ENCODE results near the gene ADGRL3.

The ADGRL3 gene

GRCh38 chr4:61485056-61485455 lies 284.9 kb downstream of the ADGRL3 start:
- H2AFZ ChIP-seq (ENCODE audit: insufficient read depth, low read length, poor library complexity), result no peak overlapping the region

GRCh38 chr4:61489927-61490326 lies 289.8 kb downstream of the ADGRL3 start:
- Histone ChIP-seq H4K8ac (ENCODE audit: low read depth, low read length) (no peak overlapping the region), H2BK120ac (ENCODE audit: insufficient read depth, low read length, poor library complexity) (no peak overlapping the region), H3K27ac (ENCODE audit: low read depth, low read length) (no peak overlapping the region), H3K4me1 (ENCODE audit: control insufficient read depth in 1 of 2, insufficient read depth in 2 of 2, low read length in 2 of 2) (no peaks in the 10 kb centered on the region), H3K79me2 (ENCODE audit: control insufficient read depth, insufficient read depth, low read length, poor library complexity) (no peaks in the 10 kb centered on the region), H2BK5ac (ENCODE audit: low read depth, low read length, poor library complexity) (no peak overlapping the region), H2BK12ac (ENCODE audit: low read length) (no peak overlapping the region), H3K4me2 (ENCODE audit: low read length) (no peak overlapping the region), H4K91ac (ENCODE audit: low read depth, low read length) (no peak overlapping the region), H3K23ac (ENCODE audit: low read length) (no peak overlapping the region), H2AFZ (ENCODE audit: insufficient read depth, low read length, poor library complexity) (no peak overlapping the region), H4K12ac (ENCODE audit: low read depth, low read length) (no peak overlapping the region), H3K9me3 (ENCODE audit: insufficient read depth, low read depth, low read length) (no peaks in the 10 kb centered on the region), H3K18ac (ENCODE audit: low read length) (no peak overlapping the region), H3K4ac (ENCODE audit: low read depth, low read length) (no peak overlapping the region), H3K36me3 (ENCODE audit: control insufficient read depth in 1 of 2, insufficient read depth in 2 of 2, low read length in 2 of 2) (no peaks in the 10 kb centered on the region), H3K79me1 (ENCODE audit: low read length) (no peaks in the 10 kb centered on the region), H2AK5ac (ENCODE audit: low read length) (no peak overlapping the region), H3K14ac (ENCODE audit: low read length) (no peak overlapping the region), H3K27me3 (ENCODE audit: insufficient read depth, low read length) (no peaks in the 10 kb centered on the region), H3K9ac (ENCODE audit: low read length) (no peak overlapping the region), H3K4me3 (ENCODE audit: low read depth, low read length) (no peak overlapping the region)
- no peak for DNase-seq
- no CpG with 5 or more reads among the region's 3 CpGs for WGBS (ENCODE audit: extremely low coverage, insufficient coverage, insufficient read length)

More at GRCh38 chr4:61485056-61485455, 284.9 kb downstream of the ADGRL3 start:
- H3K79me1 ChIP-seq (ENCODE audit: low read length), result no peaks in the 10 kb centered on the region
- no peak overlapping the region for H3K14ac ChIP-seq (ENCODE audit: low read length)
- no peak overlapping the region for H3K4ac ChIP-seq (ENCODE audit: low read depth, low read length)
- no peak for DNase-seq
- H3K27ac ChIP-seq (ENCODE audit: low read depth, low read length), result no peak overlapping the region
- H3K4me1 ChIP-seq (ENCODE audit: control insufficient read depth in 1 of 2, insufficient read depth in 2 of 2, low read length in 2 of 2), result no peaks in the 10 kb centered on the region
- no peak overlapping the region for H3K18ac ChIP-seq (ENCODE audit: low read length)
- WGBS (ENCODE audit: extremely low coverage, insufficient coverage, insufficient read length), result no CpG with 5 or more reads among the region's 3 CpGs
- H3K23ac ChIP-seq (ENCODE audit: low read length), result no peak overlapping the region
- no peaks in the 10 kb centered on the region for H3K36me3 ChIP-seq (ENCODE audit: control insufficient read depth in 1 of 2, insufficient read depth in 2 of 2, low read length in 2 of 2)
- no peak overlapping the region for H2AK5ac ChIP-seq (ENCODE audit: low read length)
- no peak overlapping the region for H4K8ac ChIP-seq (ENCODE audit: low read depth, low read length)
- H3K27me3 ChIP-seq (ENCODE audit: insufficient read depth, low read length), result no peaks in the 10 kb centered on the region
- H3K4me3 ChIP-seq (ENCODE audit: low read depth, low read length), result no peak overlapping the region
- H3K9ac ChIP-seq (ENCODE audit: low read length), result no peak overlapping the region
- H2BK5ac ChIP-seq (ENCODE audit: low read depth, low read length, poor library complexity), result no peak overlapping the region
- no peaks in the 10 kb centered on the region for H3K9me3 ChIP-seq (ENCODE audit: insufficient read depth, low read depth, low read length)
- H3K4me2 ChIP-seq (ENCODE audit: low read length), result no peak overlapping the region
- no peak overlapping the region for H2BK120ac ChIP-seq (ENCODE audit: insufficient read depth, low read length, poor library complexity)
- H4K91ac ChIP-seq (ENCODE audit: low read depth, low read length), result no peak overlapping the region
- no peak overlapping the region for H4K12ac ChIP-seq (ENCODE audit: low read depth, low read length)
- no peak overlapping the region for H2BK12ac ChIP-seq (ENCODE audit: low read length)
- no peaks in the 10 kb centered on the region for H3K79me2 ChIP-seq (ENCODE audit: control insufficient read depth, insufficient read depth, low read length, poor library complexity)

- WGBS (ENCODE audit: extremely low coverage, insufficient coverage, insufficient read length), result no CpG with 5 or more reads among the region's 4 CpGs
- Histone ChIP-seq H3K36me3 (ENCODE audit: control insufficient read depth in 1 of 2, insufficient read depth in 2 of 2, low read length in 2 of 2) (no peaks in the 10 kb centered on the region), H3K18ac (ENCODE audit: low read length) (no peak overlapping the region), H4K91ac (ENCODE audit: low read depth, low read length) (no peak overlapping the region), H3K4me3 (ENCODE audit: low read depth, low read length) (no peak overlapping the region), H3K4ac (ENCODE audit: low read depth, low read length) (no peak overlapping the region), H3K9ac (ENCODE audit: low read length) (no peak overlapping the region), H3K79me1 (ENCODE audit: low read length) (no peaks in the 10 kb centered on the region), H2BK5ac (ENCODE audit: low read depth, low read length, poor library complexity) (no peak overlapping the region), H3K27ac (ENCODE audit: low read depth, low read length) (no peak overlapping the region), H3K4me1 (ENCODE audit: control insufficient read depth in 1 of 2, insufficient read depth in 2 of 2, low read length in 2 of 2) (no peaks in the 10 kb centered on the region), H3K4me2 (ENCODE audit: low read length) (no peak overlapping the region), H3K14ac (ENCODE audit: low read length) (no peak overlapping the region), H4K8ac (ENCODE audit: low read depth, low read length) (no peak overlapping the region), H3K9me3 (ENCODE audit: insufficient read depth, low read depth, low read length) (no peaks in the 10 kb centered on the region), H4K12ac (ENCODE audit: low read depth, low read length) (no peak overlapping the region), H2AK5ac (ENCODE audit: low read length) (no peak overlapping the region), H2BK120ac (ENCODE audit: insufficient read depth, low read length, poor library complexity) (no peak overlapping the region), H2AFZ (ENCODE audit: insufficient read depth, low read length, poor library complexity) (no peak overlapping the region), H3K79me2 (ENCODE audit: control insufficient read depth, insufficient read depth, low read length, poor library complexity) (no peaks in the 10 kb centered on the region), H3K23ac (ENCODE audit: low read length) (no peak overlapping the region), H2BK12ac (ENCODE audit: low read length) (no peak overlapping the region), H3K27me3 (ENCODE audit: insufficient read depth, low read length) (no peaks in the 10 kb centered on the region)
- no peak for DNase-seq
These were observed 292.9 kb downstream of the ADGRL3 start for GRCh38 chr4:61493041-61493440.

GRCh38 chr4:61493470-61493869 lies 293.3 kb downstream of the ADGRL3 start:
- H3K79me1 ChIP-seq (ENCODE audit: low read length), result no peaks in the 10 kb centered on the region
- H3K14ac ChIP-seq (ENCODE audit: low read length), result no peak overlapping the region
- H3K23ac ChIP-seq (ENCODE audit: low read length), result no peak overlapping the region
- H4K8ac ChIP-seq (ENCODE audit: low read depth, low read length), result no peak overlapping the region
- no peak overlapping the region for H2BK12ac ChIP-seq (ENCODE audit: low read length)
- H4K12ac ChIP-seq (ENCODE audit: low read depth, low read length), result no peak overlapping the region
- no peak overlapping the region for H2BK5ac ChIP-seq (ENCODE audit: low read depth, low read length, poor library complexity)
- no peaks in the 10 kb centered on the region for H3K79me2 ChIP-seq (ENCODE audit: control insufficient read depth, insufficient read depth, low read length, poor library complexity)
- no peaks in the 10 kb centered on the region for H3K9me3 ChIP-seq (ENCODE audit: insufficient read depth, low read depth, low read length)
- H3K18ac ChIP-seq (ENCODE audit: low read length), result no peak overlapping the region
- no peak overlapping the region for H2AK5ac ChIP-seq (ENCODE audit: low read length)
- no peak overlapping the region for H3K27ac ChIP-seq (ENCODE audit: low read depth, low read length)
- H2AFZ ChIP-seq (ENCODE audit: insufficient read depth, low read length, poor library complexity), result no peak overlapping the region
- H4K91ac ChIP-seq (ENCODE audit: low read depth, low read length), result no peak overlapping the region
- H3K36me3 ChIP-seq (ENCODE audit: control insufficient read depth in 1 of 2, insufficient read depth in 2 of 2, low read length in 2 of 2), result no peaks in the 10 kb centered on the region
- no peak overlapping the region for H3K9ac ChIP-seq (ENCODE audit: low read length)
- no peaks in the 10 kb centered on the region for H3K4me1 ChIP-seq (ENCODE audit: control insufficient read depth in 1 of 2, insufficient read depth in 2 of 2, low read length in 2 of 2)
- H2BK120ac ChIP-seq (ENCODE audit: insufficient read depth, low read length, poor library complexity), result no peak overlapping the region
- no peak overlapping the region for H3K4ac ChIP-seq (ENCODE audit: low read depth, low read length)
- WGBS (ENCODE audit: extremely low coverage, insufficient coverage, insufficient read length), result no CpG with 5 or more reads among the region's 6 CpGs
- no peak for DNase-seq
- H3K4me2 ChIP-seq (ENCODE audit: low read length), result no peak overlapping the region
- H3K4me3 ChIP-seq (ENCODE audit: low read depth, low read length), result no peak overlapping the region
- H3K27me3 ChIP-seq (ENCODE audit: insufficient read depth, low read length), result no peaks in the 10 kb centered on the region

Measured in trophoblast cell (in vitro differentiated cells and primary cell).